H1 (cell line): ENCODE measurements around the gene RNF145.

ENCODE experiments used
- ATF2 ChIP-seq: IDR thresholded peaks from 2 replicates; pipeline ENCODE4 v1.6.1; 2012; ENCODE audit warnings: low read length, inconsistent platforms
- CHD1 ChIP-seq: IDR thresholded peaks from 2 replicates; pipeline ENCODE4 v1.6.1; 2012; ENCODE audit warnings: low read depth, low read length, improper control_type of control experiment
- CTCF ChIP-seq, 3 experiments: IDR thresholded peaks; 1 replicate in 2 of 3; 2 replicates in 1 of 3; pipeline versions ENCODE4 v1.5.1 to v1.6.1; 2011; ENCODE audit warnings: low read length in 3 of 3, mild to moderate bottlenecking in 3 of 3, inconsistent platforms in 2 of 3, low read depth in 1 of 3, moderate library complexity in 1 of 3; ENCODE audit not compliant: insufficient read depth in 1 of 3; ENCODE audit errors: control extremely low read depth in 1 of 3
- EP300 ChIP-seq, 2 experiments: IDR thresholded peaks; 1 replicate in 1 of 2; 2 replicates in 1 of 2; pipeline ENCODE4 v1.6.1; 2011 to 2012; ENCODE audit warnings: low read depth in 2 of 2, low read length in 2 of 2, mild to moderate bottlenecking in 2 of 2, borderline replicate concordance in 1 of 2, inconsistent platforms in 1 of 2, moderate library complexity in 1 of 2
- HDAC2 ChIP-seq, 2 experiments: fragments of 300-600 bp in 1 of 2; sonication (generic) in 1 of 2; IDR thresholded peaks; 2 replicates each; pipeline ENCODE4 v1.6.1; 2011 to 2012; ENCODE audit warnings: low read depth in 2 of 2, low read length in 2 of 2, mild to moderate bottlenecking in 2 of 2, moderate library complexity in 2 of 2, borderline replicate concordance in 1 of 2, inconsistent platforms in 1 of 2
- POLR2AphosphoS5 ChIP-seq: IDR thresholded peaks from 2 replicates; pipeline ENCODE4 v1.6.1; 2011; ENCODE audit warnings: low read depth, low read length
- SIN3A ChIP-seq, 2 experiments: IDR thresholded peaks in 1 of 2; conservative IDR thresholded peaks in 1 of 2; 2 replicates each; pipeline ENCODE4 v1.6.1; 2011 to 2012; ENCODE audit warnings: low read length in 2 of 2, improper control_type of control experiment in 1 of 2, low read depth in 1 of 2, mild to moderate bottlenecking in 1 of 2
- TCF12 ChIP-seq: IDR thresholded peaks from 2 replicates; pipeline ENCODE4 v1.6.1; 2011; ENCODE audit warnings: low read depth, mild to moderate bottlenecking, low read length
- YY1 ChIP-seq: IDR thresholded peaks from 2 replicates; pipeline ENCODE4 v1.6.1; 2011; ENCODE audit warnings: low read depth, mild to moderate bottlenecking, low read length

GRCh38 chr5:159203351-159203750 lies 6.0 kb downstream of the RNF145 start:
- TF ChIP-seq CHD1 (no peak), ATF2 (no peak), CTCF (IDR thresholded peaks at IDR 0.05; ENCODE audit: control extremely low read depth in 1 of 3, insufficient read depth in 1 of 3, low read depth in 1 of 3, low read length in 3 of 3) (no peak), POLR2AphosphoS5 (no peak), HDAC2 (IDR thresholded peaks at IDR 0.05; ENCODE audit: borderline replicate concordance in 1 of 2, low read depth in 2 of 2, low read length in 2 of 2) (no peak), EP300 (IDR thresholded peaks at IDR 0.05; ENCODE audit: borderline replicate concordance in 1 of 2, low read depth in 2 of 2, low read length in 2 of 2) (no peak), SIN3A (conservative IDR thresholded peaks at IDR 0.05 in 1 of 2, IDR thresholded peaks at IDR 0.05 in 1 of 2; ENCODE audit: low read depth in 1 of 2, low read length in 2 of 2) (no peak), YY1 (no peak), TCF12 (no peak)
